GM19468 (cell line): ENCODE data around the gene PIGS.
"Not testable (repeated sequence)": the region's sequence is repeated elsewhere in the genome, so short reads cannot be mapped to it uniquely, and the experiment has no call there.

Experiments used
- ATAC-seq: cut with Tn5 transposase; IDR thresholded peaks from one replicate; pipeline ENCODE4 v1.9.1; 2021; ENCODE audit warnings: mild to moderate bottlenecking, moderate library complexity, moderate number of reproducible peaks; ENCODE audit not compliant: unreplicated experiment; ENCODE audit errors: extremely low read depth

The PIGS gene

DNA sequence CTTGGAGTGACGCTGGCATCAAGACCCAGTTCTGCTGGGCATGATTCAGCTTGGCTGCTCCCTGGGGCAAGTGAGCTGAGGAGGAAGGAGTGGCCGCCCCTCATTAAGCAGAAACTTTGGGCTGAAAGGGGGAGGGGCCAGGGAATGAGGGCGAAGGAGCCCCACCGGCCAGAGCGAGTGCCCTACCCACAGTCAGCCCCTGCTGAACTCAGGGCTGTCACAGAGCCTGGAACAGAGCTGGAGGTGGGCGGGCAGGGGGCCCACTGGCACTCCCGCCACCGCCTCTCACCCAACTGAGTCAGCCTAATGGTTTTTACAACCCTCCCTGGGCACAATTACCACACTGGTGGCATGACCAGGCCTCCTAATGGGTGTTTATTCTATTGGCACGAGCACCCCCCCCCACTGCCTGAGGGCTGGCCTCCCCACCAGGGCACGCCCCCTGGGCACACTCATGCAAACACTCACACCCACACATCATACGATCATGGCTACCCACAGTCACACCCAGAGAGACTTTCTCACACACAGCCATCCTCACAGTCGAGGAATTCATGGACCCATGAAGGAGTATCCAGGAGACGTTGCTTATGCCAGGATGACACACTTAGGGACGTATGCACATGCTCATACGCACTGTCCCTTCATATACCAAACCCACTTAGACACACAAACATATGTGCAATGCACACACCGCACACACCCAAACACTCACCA, 38.1 kb downstream of the PIGS start:
- ATAC-seq = no peak

DNA sequence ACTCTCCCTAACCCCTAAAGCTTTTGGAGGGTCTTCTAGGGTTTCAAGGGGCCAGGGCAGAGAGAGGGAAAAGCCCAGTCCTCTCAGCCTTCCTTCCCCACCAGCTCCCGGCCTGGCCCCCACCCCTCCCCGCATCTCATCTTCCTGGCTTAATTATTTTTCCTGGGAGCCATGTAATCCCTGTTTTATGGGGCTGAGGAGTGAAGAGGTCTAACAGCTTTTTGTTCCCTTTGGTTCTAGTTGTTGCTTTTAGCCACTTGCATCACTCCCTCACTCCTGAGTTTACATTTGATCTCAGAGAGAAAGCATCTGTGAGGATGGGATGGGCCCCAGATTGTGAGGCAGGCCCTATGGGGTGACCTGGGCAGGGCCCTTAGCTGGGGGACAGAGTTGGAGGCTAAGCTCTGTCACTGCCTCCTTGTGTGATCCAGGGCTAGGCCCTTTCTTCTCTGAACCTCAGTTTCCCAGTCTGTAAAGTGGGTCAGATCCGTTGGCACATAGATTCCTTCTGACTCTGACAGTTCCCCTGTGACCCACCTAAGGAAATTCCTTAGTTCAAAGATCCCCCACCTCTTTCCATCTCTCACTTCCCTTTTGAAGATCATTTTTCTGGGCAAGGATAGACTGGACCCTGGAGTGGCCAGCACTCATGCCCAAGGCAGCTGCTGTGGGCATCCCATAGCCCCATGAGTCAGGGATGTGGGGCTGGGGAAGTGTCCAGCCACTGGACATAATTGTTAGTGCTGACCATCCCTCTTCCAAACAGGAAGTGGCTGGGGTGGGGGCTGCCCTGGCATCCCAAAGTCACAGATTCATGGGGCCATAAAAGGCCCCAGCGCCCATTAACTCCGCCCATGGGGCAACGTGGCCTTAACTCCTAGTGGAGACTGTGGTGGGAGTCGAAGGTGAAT, 39.0 kb downstream of the PIGS start:
- ATAC-seq = no peak

DNA sequence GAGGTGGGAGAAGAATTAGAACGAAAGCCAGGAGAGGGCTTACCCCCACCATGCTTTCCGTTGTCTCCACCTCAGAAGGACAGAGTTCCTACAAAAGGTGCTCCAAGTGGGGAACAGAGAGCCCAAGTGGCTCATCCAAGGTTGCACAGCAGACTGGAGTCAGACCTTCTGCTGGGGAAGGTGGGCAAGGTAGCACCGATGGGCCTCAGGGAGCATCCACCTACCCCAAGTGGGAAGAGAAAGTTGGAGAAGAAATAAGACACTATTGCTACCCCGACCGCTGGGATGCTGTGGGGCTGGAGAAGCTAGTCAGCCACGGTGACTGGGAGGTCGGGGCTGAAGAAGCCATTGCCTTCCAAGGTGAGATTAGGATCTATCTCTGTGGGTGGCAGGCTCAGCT, 40.4 kb downstream of the PIGS start:
- no peak for ATAC-seq

DNA sequence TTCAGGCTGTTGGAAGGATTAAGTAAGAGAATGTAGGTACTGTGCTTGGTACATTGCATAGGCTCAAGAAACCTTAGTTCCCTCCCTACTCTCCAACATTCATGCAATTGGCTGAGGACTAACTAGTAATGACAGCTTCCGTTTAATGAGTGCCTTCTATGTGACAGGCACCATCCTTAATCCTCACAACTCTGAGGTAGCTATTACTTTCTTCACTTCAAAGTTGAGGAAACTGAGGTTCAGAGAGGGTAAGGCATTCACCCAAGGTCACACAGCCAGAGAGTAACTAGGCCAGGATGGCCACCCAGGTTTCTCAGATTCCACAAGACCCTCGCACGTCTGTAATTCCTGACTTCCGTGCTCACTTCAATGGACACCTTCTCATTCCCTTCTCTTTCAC, 41.1 kb downstream of the PIGS start:
- ATAC-seq = no peak

DNA sequence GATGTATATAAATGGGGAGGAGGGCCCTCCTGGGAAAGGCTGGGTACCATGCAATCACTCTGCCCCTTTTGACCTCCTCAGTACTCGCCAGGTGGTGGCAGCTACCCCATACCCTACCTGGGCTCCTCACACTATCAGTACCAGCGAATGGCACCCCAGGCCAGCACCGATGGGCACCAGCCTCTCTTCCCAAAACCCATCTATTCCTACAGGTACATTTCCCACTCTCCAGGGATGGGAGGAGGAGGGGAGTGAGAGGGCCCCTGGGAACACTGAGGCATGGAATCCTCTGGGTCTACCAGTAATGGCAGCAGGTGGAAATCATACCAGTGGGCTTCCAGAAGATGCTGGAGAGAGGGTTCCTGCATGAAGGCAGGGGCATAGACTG, 42.3 kb downstream of the PIGS start:
- no peak for ATAC-seq

DNA sequence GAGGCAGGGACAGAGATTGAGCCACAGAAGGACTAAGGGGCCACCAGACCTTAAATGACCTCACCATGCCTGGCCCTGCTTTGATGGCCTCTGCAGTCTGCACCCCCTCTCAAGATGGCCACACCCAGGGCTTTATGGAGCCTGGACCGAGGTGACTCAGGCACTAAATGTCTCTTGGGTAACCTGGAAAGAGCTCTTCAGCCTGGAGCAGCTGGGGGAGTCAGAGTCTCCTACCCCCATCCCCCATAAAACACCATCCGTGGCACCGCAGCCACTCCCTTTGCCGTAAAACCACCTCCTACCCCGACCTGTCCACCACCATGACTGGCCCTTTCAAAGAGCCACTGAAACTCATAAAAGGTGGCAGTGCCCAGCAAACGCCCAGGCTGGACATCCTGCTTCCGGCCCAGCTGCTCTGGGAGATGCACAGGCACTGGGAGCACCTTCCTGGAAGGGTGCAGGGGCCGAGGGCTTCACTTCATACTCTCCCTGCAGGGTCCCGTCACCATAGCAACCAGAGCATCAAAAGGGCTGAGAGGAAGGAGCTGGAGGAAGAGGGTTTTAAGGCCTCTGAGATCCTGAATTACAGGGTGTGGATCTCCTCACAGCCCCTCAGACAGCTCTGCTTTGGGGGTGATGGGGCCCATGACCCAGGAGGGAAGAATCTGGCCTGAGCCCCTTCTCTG, 42.9 kb downstream of the PIGS start:
- no peak for ATAC-seq

DNA sequence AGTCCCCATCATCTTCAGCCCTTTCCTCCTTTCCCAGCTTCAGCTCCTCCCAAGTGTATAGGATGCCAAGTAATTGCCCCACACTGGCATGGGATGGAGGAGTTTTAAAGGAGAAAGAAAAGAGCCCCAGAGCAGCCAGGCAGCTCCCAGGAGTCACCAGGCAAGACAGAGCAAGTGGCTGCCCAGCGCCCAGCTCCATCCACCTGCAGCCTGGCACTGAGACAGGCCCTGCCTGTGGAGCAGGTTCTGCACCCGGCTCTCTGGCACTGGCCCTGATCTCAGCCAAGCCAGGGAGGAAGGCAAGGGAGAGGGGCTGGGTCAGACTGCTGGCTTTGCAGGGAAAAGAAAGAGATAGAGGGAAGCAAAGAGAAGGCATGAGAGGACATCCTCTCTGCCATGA, 43.5 kb downstream of the PIGS start:
- ATAC-seq = no peak

DNA sequence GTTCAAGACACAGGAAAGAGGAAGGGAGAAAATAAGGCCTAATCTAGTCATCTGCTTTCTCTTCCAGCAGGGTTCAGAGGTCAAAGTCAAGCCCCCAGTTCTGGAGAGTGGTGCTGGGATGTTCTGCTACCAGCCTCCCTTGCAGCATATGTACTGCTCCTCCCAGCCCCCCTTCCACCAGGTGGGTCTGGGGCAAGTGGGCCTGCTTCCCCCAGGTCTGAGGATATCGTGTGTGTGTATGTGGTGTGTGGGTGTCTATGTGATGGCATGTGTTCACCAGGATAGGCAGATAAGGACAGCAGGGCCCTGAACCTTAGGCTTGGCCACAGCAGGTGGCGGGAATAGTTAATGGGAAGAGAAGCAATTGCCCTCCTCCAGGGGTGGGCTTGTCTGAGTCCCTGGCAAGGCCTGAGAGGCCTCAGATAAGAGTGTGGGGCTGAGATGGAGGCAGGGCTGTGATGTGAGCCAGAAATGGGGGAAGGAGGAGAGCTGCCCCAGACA, 44.1 kb downstream of the PIGS start:
- no peak for ATAC-seq

DNA sequence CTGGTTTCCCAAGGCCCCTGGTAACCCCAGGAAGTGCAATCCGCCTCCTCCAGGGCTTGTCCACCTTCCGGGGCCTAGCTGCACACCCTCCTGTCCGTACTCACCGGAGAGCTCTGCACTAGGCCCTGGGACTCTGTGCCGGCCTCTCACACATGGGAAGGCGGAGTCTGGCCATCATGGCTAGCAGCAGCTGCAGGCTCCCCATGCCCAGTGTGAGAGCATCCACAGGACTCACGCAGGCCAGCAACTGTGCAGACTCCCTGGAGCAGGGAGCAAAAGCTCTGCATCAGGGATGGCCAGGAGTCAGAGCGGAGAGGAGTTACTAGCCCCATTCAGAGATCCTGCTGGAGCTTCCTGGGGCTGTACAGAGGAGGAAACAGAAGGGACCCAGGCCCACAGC, 44.9 kb downstream of the PIGS start:
- ATAC-seq = no peak

DNA sequence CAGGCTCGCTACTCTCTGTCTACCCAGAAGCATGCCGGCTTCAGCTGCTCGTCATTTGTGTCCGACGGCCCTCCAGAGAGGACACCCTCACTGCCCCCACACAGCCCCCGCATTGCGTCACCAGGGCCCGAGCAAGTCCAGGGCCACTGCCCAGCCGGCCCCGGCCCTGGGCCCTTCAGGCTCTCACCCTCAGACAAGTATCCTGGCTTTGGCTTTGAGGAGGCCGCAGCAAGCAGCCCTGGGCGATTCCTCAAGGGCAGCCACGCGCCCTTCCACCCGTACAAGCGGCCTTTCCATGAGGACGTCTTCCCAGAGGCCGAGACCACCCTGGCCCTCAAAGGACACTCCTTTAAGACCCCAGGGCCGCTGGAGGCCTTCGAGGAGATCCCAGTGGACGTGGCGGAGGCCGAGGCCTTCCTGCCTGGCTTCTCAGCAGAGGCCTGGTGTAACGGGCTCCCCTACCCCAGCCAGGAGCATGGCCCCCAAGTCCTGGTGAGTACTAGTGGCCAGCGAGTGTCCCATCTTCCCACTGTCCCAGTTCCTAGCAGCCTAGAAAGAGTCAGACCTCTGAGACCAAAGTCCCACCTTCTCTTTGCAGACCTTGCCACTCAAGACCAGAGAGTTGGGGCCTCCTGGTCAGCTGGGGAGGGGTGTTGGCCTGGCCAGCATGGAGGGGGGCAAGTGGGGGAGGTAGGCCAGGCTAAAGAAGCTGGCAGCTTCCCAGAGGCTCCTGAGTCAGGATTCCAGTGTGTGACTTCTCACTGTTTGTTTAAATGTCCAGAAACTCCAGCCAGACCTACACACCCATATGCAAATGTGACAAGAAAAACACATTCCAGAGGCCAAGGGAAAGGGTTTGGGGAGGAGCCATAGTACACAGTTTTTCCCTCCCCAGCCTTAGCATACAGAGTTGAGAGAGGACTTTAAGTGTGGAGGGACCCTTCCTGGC, 46.6 kb downstream of the PIGS start:
- ATAC-seq = no peak

DNA sequence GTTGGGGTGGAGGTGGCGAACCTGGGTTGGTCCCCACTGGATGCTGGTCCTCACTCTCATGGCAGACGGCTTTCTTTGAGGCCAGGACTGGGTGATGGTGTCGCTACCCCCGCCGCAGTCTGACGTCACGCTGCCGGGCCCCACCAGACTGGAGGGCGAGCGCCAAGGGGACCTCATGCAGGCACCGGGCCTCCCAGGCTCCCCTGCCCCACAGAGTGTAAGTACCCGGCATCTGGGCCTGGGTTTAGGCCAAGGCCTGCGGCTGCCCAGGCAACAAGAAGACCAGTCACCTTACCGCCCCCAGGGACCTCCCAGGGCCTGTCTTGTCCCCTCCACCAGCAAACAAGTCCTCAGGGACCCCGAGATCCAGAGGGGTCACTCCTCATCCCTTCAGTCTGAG, 47.4 kb downstream of the PIGS start:
- no peak for ATAC-seq

DNA sequence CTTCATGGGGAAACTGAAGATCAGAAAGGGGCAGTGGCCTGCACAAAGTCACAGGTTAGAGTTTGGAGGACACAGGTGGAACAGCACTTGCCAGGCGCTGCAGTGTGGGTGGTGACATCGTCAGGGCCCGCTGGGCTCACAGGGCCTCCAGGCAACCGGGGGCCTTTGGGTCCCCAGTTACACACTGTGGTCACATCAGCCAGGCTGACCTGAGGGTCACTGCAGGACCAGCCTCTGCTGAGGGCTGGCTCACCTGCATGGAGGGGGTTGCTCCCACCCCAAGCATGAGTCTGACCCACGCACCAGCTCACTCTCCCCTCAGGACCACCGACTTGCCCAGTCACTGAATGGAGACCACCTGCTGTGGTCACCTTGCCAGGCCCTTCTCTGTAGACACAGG, 48.1 kb downstream of the PIGS start:
- ATAC-seq = no peak

DNA sequence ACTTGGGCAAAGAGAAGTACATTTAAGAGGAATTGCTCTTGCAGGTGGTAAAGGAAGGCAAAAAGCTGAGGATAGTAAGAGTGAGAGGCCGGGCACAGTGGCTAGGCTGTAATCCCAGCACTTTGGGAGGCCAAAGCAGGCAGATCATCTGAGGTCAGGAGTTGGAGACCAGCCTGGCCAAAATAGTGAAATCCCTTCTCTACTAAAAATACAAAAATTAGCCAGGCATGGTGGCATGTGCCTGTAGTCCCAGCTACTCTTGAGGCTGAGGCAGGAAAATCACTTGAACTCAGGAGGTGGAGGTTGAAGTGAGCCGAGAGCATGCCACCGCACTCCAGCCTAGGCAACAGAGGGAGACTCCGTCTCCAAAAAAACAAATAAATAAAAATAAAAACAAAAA, 49.0 kb downstream of the PIGS start:
- not testable (repeated sequence) for ATAC-seq

DNA sequence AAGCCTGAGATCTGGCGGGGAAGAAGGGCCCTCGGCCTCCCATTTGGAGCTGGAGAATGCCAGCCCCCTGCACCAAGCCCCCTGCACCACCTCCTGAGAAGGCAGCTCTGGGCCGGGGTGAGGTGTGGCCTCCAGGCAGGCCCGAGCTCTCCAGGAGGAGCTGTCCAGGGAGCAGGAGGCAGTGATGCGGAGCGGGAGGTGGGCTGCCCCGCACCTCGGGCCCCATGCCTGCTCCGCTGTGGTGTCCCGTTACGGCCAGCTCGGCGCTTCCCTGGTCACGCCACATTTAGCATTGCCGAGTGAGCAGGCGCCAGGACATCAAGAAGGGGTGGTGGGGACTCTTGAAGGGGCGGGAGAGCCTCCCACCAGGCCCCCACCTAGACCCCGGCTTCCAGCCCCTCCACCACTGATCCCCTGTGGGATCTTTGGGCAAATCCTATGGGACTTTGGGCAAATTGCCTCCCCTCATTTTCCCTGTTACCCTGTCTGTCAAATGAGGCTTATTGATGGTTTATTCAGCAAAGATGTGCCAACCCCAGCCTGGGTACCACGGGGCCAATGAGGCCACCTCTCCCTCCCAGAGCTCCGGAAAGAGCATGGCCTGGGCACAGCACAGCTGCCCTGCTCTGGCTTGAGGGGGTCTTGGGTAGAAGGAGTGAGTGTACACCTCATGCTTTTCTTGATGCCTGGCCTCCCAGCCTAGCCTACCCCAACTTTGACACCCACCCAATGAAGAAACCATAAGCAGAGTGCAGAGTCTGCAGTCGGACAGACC, 49.8 kb downstream of the PIGS start:
- no peak for ATAC-seq

DNA sequence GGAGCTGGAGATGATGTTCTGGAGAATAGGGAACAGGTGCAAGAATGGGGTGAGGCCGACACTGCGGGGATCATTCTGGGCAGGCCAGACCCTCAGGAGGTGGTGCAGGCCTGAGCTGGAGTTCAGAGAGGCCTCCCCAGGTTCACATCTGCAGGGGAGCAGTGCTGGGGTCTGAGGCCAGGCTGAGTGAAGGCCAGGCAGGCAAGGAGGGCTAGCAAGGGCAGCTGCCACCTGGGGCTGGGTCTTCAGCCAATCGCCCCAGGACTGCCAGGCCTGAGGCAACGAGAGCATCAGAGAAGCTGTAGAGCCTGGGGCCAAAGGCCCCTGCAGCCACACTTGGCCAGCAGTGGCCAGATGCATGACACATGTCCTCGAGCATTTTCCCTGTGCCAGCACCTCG, 50.6 kb downstream of the PIGS start:
- no peak for ATAC-seq

DNA sequence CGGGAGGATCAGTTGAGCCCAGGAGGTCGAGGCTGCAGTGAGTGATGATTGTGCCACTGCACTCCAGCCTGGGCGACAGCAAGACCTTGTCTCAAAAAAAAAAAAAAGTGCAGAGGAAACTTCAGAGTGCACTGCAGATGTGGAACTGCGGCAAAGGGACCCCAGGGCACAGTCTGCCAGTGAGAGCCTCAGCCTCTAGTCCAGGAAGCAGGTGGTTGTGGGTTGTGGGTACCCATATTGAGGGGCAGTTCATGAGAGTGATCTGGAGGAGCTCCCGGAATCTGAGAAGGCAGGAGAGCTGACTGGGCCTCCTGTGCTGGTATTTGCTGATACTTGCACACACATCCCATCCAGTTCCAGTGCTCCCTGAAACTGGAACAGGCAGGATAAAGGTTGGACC, 52.1 kb downstream of the PIGS start:
- no peak for ATAC-seq

DNA sequence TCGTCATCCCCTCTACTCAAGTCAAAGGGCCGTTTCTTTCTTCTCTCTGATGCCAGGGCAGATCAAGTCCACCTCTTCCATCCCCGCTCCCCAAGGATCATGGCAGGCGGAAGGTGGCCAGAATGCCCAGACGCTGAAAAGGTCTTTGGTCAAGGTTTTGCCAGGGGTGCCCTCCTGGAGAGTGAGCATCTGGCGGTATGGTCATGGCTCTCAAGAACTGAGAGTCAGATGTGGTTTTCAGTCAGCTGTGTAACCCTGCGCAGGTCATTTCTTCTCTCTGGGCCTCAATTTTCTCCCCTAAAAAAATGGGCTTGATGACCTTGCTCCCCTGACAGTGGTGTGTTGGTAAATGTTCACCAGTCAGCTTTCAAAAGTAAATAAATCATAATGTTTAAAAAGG, 52.7 kb downstream of the PIGS start:
- ATAC-seq = no peak

DNA sequence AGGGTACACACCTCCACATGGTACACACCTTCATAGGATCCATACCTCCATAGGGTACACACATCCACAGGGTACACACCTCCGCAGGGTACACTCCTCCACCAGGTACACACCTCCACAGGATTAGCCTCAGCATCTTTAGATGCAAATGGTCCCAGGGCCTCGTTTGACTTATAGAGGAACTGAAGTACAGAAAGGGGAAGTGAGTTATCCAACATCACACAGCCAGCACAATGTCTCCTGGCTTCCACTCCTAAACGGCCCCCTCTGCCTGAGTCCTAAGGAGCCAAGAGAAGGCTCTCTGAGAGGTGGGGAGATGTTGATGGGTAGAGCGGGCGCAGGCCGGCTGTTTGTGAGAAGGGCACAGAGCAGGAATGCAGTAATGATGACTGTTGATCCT, 53.2 kb downstream of the PIGS start:
- ATAC-seq = no peak

DNA sequence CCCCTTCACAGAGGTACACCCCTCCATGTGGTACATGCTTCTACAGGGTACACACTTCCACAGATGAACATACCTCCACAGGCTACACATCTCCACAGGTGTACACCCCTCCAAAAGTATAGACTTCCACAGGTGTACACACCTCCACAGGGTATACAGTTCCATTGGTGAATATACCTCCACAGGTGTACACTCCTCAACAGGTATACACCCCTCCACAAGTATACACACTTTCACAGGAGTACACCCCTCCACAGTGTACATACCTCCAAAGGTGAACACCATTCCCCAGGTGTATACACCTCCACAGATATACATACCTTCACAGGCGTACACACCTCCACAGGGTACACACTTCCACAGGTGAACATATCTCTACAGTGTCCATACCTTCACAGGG, 55.8 kb downstream of the PIGS start:
- no peak for ATAC-seq
